Endothelial cell of umbilical vein (primary cell): ENCODE results near the gene PDE7B. TPM values are rescaled to one million over a fixed set of nuclear protein-coding genes. Genes with fewer than 3 reads are reported as not detected.

Experiments used
- BruUV-seq: library from RNA; stranded (reverse); fragments of 400-500 nt; replicated peaks from 2 replicates; lab custom pipeline; 2021; lab: Mats Ljungman, UMichigan
- CTCF ChIA-PET: fragments of 300-600, 350-600 bp; sonication (Branson Sonifier 250); formaldehyde crosslinking; loops from one replicate; lab custom pipeline; 2021; ENCODE audit warnings: antibody characterized with exemption, inconsistent platforms; lab: Charles Lee
- POLR2A ChIA-PET: fragments of 300-600, 350-600 bp; sonication (Branson Sonifier 250); formaldehyde crosslinking; loops from one replicate; lab custom pipeline; 2021; ENCODE audit warnings: antibody characterized with exemption, inconsistent platforms; lab: Charles Lee
- DNase-seq: peaks from one replicate; pipeline ENCODE4 v3.0.0-alpha.2; 2011; ENCODE audit warnings: low read depth, low spot score
- FAIRE-seq: peaks from 2 replicates; lab custom pipeline; 2011; peaks lifted over from hg19 to GRCh38; lab: Jason Lieb, UNC
- H2AFZ ChIP-seq: 2 replicates; pipeline ENCODE4 v1.6.0; 2012; ENCODE audit warnings: low read depth, low read length, control low read depth, inconsistent platforms
- H3K27ac ChIP-seq: 2 replicates; pipeline ENCODE4 v1.5.1; 2011; ENCODE audit warnings: low read depth, mild to moderate bottlenecking, control low read depth, low read length, moderate library complexity; ENCODE audit not compliant: insufficient read depth
- H3K27me3 ChIP-seq, 2 experiments: 2 replicates each; pipeline versions ENCODE4 v1.6.0 to v1.6.1; 2011; ENCODE audit warnings: low read length in 2 of 2, mixed read lengths in 1 of 2; ENCODE audit not compliant: control insufficient read depth in 2 of 2, insufficient read depth in 2 of 2
- H3K36me3 ChIP-seq, 2 experiments: 2 replicates in 1 of 2; 3 replicates in 1 of 2; pipeline ENCODE4 v1.5.1; 2011; ENCODE audit warnings: low read length in 2 of 2, mild to moderate bottlenecking in 1 of 2, moderate library complexity in 1 of 2; ENCODE audit not compliant: control insufficient read depth in 2 of 2, insufficient read depth in 2 of 2; ENCODE audit errors: extremely low read depth in 1 of 2
- H3K4me1 ChIP-seq: 3 replicates; pipeline ENCODE4 v1.5.1; 2011; ENCODE audit warnings: mild to moderate bottlenecking, low read length; ENCODE audit not compliant: control insufficient read depth, insufficient read depth; ENCODE audit errors: extremely low read depth
- H3K4me2 ChIP-seq: 2 replicates; pipeline ENCODE4 v1.6.1; 2011; ENCODE audit warnings: low read length, control low read depth, mixed read lengths; ENCODE audit not compliant: insufficient read depth
- H3K4me3 ChIP-seq, 3 experiments: fragments of 200-600 bp in 1 of 3; sonication (generic), shearing (Covaris generic) in 1 of 3; replicated peaks in 1 of 3; 2 replicates each; pipeline ENCODE4 v1.5.1; 2011 to 2016; ENCODE audit warnings: control low read depth in 3 of 3, low read length in 3 of 3, mild to moderate bottlenecking in 2 of 3, inconsistent platforms in 1 of 3, low read depth in 1 of 3, moderate library complexity in 1 of 3; ENCODE audit not compliant: insufficient read depth in 1 of 3
- H3K79me2 ChIP-seq: 2 replicates; pipeline ENCODE4 v1.6.0; 2012; ENCODE audit warnings: low read length, inconsistent platforms; ENCODE audit not compliant: control insufficient read depth, insufficient read depth
- H3K9ac ChIP-seq: replicated peaks from 2 replicates; pipeline ENCODE3; 2011; ENCODE audit warnings: low read length, control low read depth; ENCODE audit not compliant: insufficient read depth; ENCODE audit errors: extremely low read depth
- H3K9me1 ChIP-seq: replicated peaks from 3 replicates; pipeline ENCODE4 v1.6.0; 2011; ENCODE audit warnings: mild to moderate bottlenecking, low read length; ENCODE audit not compliant: control insufficient read depth, insufficient read depth; ENCODE audit errors: extremely low read depth
- H3K9me3 ChIP-seq: replicated peaks from 2 replicates; pipeline ENCODE4 v1.5.1; 2012; ENCODE audit warnings: low read length, inconsistent platforms; ENCODE audit not compliant: control insufficient read depth, insufficient read depth
- H4K20me1 ChIP-seq: replicated peaks from 2 replicates; pipeline ENCODE3; 2011; ENCODE audit warnings: mild to moderate bottlenecking, low read length; ENCODE audit not compliant: control insufficient read depth, insufficient read depth; ENCODE audit errors: extremely low read depth
- EZH2 ChIP-seq: IDR thresholded peaks from 2 replicates; pipeline ENCODE4 v1.6.1; 2012; ENCODE audit warnings: borderline replicate concordance, low read depth, mild to moderate bottlenecking, moderate library complexity, low read length, inconsistent platforms; ENCODE audit not compliant: severe bottlenecking
- FOS ChIP-seq: IDR thresholded peaks from 2 replicates; pipeline ENCODE4 v1.6.1; 2011; ENCODE audit warnings: mild to moderate bottlenecking, low read length, moderate library complexity, borderline replicate concordance; ENCODE audit not compliant: insufficient read depth
- GATA2 ChIP-seq: IDR thresholded peaks from 2 replicates; pipeline ENCODE4 v1.7.0; 2011; ENCODE audit warnings: low read depth, mild to moderate bottlenecking, moderate library complexity, mixed read lengths, low read length; ENCODE audit not compliant: insufficient read length, insufficient read depth
- JUN ChIP-seq: IDR thresholded peaks from 2 replicates; pipeline ENCODE4 v1.6.1; 2011; ENCODE audit warnings: borderline replicate concordance, low read depth; ENCODE audit not compliant: insufficient read length, insufficient read depth
- MYC ChIP-seq: IDR thresholded peaks from one replicate; pipeline ENCODE4 v1.6.1; 2011; ENCODE audit warnings: mild to moderate bottlenecking, low read depth, low read length
- POLR2A ChIP-seq: IDR thresholded peaks from 2 replicates; pipeline ENCODE4 v1.6.1; 2012; ENCODE audit warnings: low read depth, mild to moderate bottlenecking, control low read depth, low read length
- POLR2AphosphoS5 ChIP-seq: IDR thresholded peaks from 2 replicates; pipeline ENCODE4 v1.6.1; 2012; ENCODE audit warnings: low read depth, mild to moderate bottlenecking, control low read depth, low read length, moderate library complexity; ENCODE audit not compliant: insufficient read depth
- dilution Hi-C: fragments of 300-500 bp; cut with MboI; formaldehyde crosslinking; loops from one replicate; pipeline ENCODE4 v1.15.0; 2019; ENCODE audit warnings: low sequenced_read_pairs; ENCODE audit not compliant: extremely low pct_ligation_motif_present
- intact Hi-C: fragments of 100-400 bp; cut with micrococcal nuclease; formaldehyde crosslinking; loops from one replicate; pipeline ENCODE4 v1.10.0; 2022
- polyA plus RNA-seq, 4 experiments: library from polyadenylated mRNA; depleted of rRNA in 3 of 4; stranded (reverse) in 3 of 4; unstranded in 1 of 4; fragments of >200 nt; gene quantifications; 2 replicates each; pipeline versions ENCODE4 v1.2.1 to v1.2.3, GENCODE V29; 2011 to 2012; ENCODE audit warnings: missing spikeins in 1 of 4
- total RNA-seq: library from RNA; stranded (reverse); gene quantifications from 2 replicates; pipeline ENCODE4 v1.2.3, GENCODE V29; 2021
- TF ChIP-seq, protein P1 (sequence below): IDR thresholded peaks from 2 replicates; pipeline ENCODE4 v1.6.1; 2011; ENCODE audit not compliant: insufficient read depth, insufficient read length
- TF ChIP-seq, protein P2 (sequence below), 2 donors: IDR thresholded peaks; 1 replicate in 1 of 2; 2 replicates in 1 of 2; pipeline ENCODE4 v1.5.1; 2011; ENCODE audit warnings: low read length in 2 of 2, mild to moderate bottlenecking in 2 of 2, moderate library complexity in 2 of 2, control low read depth in 1 of 2, inconsistent platforms in 1 of 2, low read depth in 1 of 2; ENCODE audit not compliant: insufficient read depth in 1 of 2; ENCODE audit errors: extremely low read depth in 1 of 2

PDE7B gene
- total and polyA plus RNA-seq, 2 donors (not counting 3 experiments of a cell fraction or from before 2014, with no cell fraction given) = 20.6 to 25.1 TPM

GRCh38 chr6:136169394-136170148 is 318.1 kb downstream of the PDE7B start:
- intact Hi-C loops = no loop called here
- no peak for FAIRE-seq
- CTCF ChIA-PET = interaction anchor here (1.1 to 1.4 kb wide), 2 partner anchors 11 to 132 kb away, joined by 3 to 4 read pairs; no protein-coding TSS in a partner anchor

More at GRCh38 chr6:136169394-136170148, 318.1 kb downstream of the PDE7B start:
- no peaks in the 10 kb centered on the region for H3K9me3 ChIP-seq
- no peak for DNase-seq
- dilution Hi-C loops = no loop called here
- no TSS peak for BruUV-seq
- POLR2A ChIA-PET = no interaction called here
- H2AFZ ChIP-seq = no peak overlapping the region
- H3K4me3 ChIP-seq = no peak overlapping the region
- no peaks in the 10 kb centered on the region for H4K20me1 ChIP-seq
- no peak overlapping the region for H3K9ac ChIP-seq
- peaks cover 14% of the 10 kb centered on the region in 2 experiments for H3K36me3 ChIP-seq
- peaks cover 13% of the 10 kb centered on the region for H3K4me1 ChIP-seq
- H3K4me2 ChIP-seq = no peak overlapping the region
- no peak overlapping the region for H3K27ac ChIP-seq
- TF ChIP-seq EZH2 (no peak), POLR2AphosphoS5 (no peak), POLR2A (no peak), GATA2 (no peak), MYC (no peak), JUN (no peak), FOS (no peak)
- TF ChIP-seq, protein P1, sequence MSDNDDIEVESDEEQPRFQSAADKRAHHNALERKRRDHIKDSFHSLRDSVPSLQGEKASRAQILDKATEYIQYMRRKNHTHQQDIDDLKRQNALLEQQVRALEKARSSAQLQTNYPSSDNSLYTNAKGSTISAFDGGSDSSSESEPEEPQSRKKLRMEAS = no peak
- TF ChIP-seq, protein P2, sequence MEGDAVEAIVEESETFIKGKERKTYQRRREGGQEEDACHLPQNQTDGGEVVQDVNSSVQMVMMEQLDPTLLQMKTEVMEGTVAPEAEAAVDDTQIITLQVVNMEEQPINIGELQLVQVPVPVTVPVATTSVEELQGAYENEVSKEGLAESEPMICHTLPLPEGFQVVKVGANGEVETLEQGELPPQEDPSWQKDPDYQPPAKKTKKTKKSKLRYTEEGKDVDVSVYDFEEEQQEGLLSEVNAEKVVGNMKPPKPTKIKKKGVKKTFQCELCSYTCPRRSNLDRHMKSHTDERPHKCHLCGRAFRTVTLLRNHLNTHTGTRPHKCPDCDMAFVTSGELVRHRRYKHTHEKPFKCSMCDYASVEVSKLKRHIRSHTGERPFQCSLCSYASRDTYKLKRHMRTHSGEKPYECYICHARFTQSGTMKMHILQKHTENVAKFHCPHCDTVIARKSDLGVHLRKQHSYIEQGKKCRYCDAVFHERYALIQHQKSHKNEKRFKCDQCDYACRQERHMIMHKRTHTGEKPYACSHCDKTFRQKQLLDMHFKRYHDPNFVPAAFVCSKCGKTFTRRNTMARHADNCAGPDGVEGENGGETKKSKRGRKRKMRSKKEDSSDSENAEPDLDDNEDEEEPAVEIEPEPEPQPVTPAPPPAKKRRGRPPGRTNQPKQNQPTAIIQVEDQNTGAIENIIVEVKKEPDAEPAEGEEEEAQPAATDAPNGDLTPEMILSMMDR (IDR thresholded peaks at IDR 0.05; ENCODE audit: extremely low read depth in 1 of 2, insufficient read depth in 1 of 2, low read depth in 1 of 2, low read length in 2 of 2) = no peak
- no peaks in the 10 kb centered on the region for H3K9me1 ChIP-seq
- H3K79me2 ChIP-seq = no peaks in the 10 kb centered on the region
- H3K27me3 ChIP-seq = no peaks in the 10 kb centered on the region
